Type B pancreatic cell (in vitro differentiated cells): Measurements from ENCODE around the gene CLEC4M. TPM values are rescaled to one million over a fixed set of nuclear protein-coding genes. Genes with fewer than 3 reads are reported as not detected.

ENCODE experiments used
- DNase-seq: peaks from one replicate; pipeline ENCODE4 v3.0.0; 2021; ENCODE audit warnings: mixed read lengths; ENCODE audit not compliant: unreplicated experiment; ENCODE audit errors: extremely low spot score
- H3K27ac Mint-ChIP-seq: 2 replicates; pipeline ENCODE4 v1.8.0; 2021; ENCODE audit warnings: mild to moderate bottlenecking, mixed read lengths
- H3K27me3 Mint-ChIP-seq: 2 replicates; pipeline ENCODE4 v1.8.0; 2021; ENCODE audit warnings: mixed read lengths
- H3K36me3 Mint-ChIP-seq: 2 replicates; pipeline ENCODE4 v1.8.0; 2021; ENCODE audit warnings: mixed read lengths
- H3K4me1 Mint-ChIP-seq: one replicate; pipeline ENCODE4 v1.8.0; 2021; ENCODE audit warnings: mixed read lengths; ENCODE audit not compliant: unreplicated experiment
- H3K4me3 Mint-ChIP-seq: 2 replicates; pipeline ENCODE4 v1.8.0; 2021; ENCODE audit warnings: mild to moderate bottlenecking, mixed read lengths
- H3K9me3 Mint-ChIP-seq: 2 replicates; pipeline ENCODE4 v1.8.0; 2021; ENCODE audit warnings: mixed read lengths
- total RNA-seq: library from RNA; stranded (reverse); gene quantifications from 2 replicates; pipeline ENCODE4 v1.2.1, GENCODE V29; 2021; ENCODE audit warnings: low replicate concordance
- TF ChIP-seq, protein P1 (sequence below): fragments of 200-600 bp; sonication (generic); conservative IDR thresholded peaks from 2 replicates; pipeline ENCODE4 v1.5.0; 2021; ENCODE audit warnings: antibody characterized with exemption, mild to moderate bottlenecking

CLEC4M gene
- total RNA-seq, 1 donor from 2014 or later: 0.48 TPM

DNA sequence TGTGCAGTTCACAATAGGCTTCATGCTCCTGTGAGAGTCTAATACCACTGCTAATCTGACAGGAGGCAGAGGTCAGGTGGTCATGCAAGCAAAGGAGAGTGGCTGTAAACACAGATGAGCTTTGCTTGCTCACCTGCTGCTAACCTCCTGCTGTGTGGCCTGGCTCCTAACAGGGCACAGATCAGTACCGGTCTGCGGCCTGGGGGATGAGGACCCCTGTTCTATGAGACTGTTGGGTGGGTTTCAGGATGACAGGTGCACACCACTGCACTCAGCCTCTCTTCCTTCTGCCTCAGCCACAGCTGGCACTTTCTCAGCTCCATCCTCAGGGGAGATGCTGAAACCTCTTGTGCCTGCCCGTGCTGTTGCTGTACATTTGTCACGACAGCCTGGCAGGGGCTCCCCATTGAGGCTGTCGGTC, 40.8 kb upstream of the CLEC4M start:
- Mint-ChIP-seq H3K36me3 (no peaks in the 10 kb centered on the region), H3K4me1 (no peaks in the 10 kb centered on the region), H3K27me3 (peaks cover 14% of the 10 kb centered on the region), H3K27ac (no peak overlapping the region), H3K4me3 (no peak overlapping the region), H3K9me3 (no peaks in the 10 kb centered on the region)
- TF ChIP-seq, protein P1, sequence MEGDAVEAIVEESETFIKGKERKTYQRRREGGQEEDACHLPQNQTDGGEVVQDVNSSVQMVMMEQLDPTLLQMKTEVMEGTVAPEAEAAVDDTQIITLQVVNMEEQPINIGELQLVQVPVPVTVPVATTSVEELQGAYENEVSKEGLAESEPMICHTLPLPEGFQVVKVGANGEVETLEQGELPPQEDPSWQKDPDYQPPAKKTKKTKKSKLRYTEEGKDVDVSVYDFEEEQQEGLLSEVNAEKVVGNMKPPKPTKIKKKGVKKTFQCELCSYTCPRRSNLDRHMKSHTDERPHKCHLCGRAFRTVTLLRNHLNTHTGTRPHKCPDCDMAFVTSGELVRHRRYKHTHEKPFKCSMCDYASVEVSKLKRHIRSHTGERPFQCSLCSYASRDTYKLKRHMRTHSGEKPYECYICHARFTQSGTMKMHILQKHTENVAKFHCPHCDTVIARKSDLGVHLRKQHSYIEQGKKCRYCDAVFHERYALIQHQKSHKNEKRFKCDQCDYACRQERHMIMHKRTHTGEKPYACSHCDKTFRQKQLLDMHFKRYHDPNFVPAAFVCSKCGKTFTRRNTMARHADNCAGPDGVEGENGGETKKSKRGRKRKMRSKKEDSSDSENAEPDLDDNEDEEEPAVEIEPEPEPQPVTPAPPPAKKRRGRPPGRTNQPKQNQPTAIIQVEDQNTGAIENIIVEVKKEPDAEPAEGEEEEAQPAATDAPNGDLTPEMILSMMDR: no peak
- no peak for DNase-seq

DNA sequence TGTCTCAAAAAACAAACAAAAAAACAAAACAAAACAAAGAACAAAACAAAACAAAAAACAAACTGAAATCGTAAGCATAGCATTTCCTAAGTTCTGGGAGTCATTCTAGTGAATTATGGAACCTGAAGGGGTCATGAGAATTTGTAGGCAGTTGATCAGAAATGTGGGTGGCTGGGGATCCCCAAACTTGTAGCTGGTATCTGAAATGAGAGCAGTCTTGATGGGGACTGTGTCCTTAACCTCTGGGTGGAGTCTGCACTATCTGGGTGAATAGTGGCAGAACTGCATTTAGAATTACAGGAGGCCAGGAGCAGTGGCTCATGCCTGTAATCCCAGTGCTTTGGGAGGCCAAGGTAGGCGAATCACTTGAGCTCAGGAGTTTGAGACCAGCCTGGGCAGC, 37.3 kb upstream of the CLEC4M start:
- Mint-ChIP-seq H3K27ac (no peak overlapping the region), H3K36me3 (no peaks in the 10 kb centered on the region), H3K9me3 (no peaks in the 10 kb centered on the region), H3K4me1 (no peaks in the 10 kb centered on the region), H3K4me3 (no peak overlapping the region), H3K27me3 (peaks cover 45% of the 10 kb centered on the region)
- TF ChIP-seq, protein P1: no peak
- no peak for DNase-seq

GRCh38 chr19:7729211-7729610, 33.8 kb upstream of the CLEC4M start:
- DNase-seq: no peak
- TF ChIP-seq, protein P1: no peak
- Mint-ChIP-seq H3K4me1 (no peaks in the 10 kb centered on the region), H3K4me3 (no peak overlapping the region), H3K27me3 (peaks cover 66% of the 10 kb centered on the region), H3K9me3 (no peaks in the 10 kb centered on the region), H3K27ac (no peak overlapping the region), H3K36me3 (no peaks in the 10 kb centered on the region)

- Mint-ChIP-seq H3K36me3 (no peaks in the 10 kb centered on the region), H3K4me3 (no peak overlapping the region), H3K27ac (no peak overlapping the region), H3K27me3 (peaks cover 71% of the 10 kb centered on the region), H3K9me3 (no peaks in the 10 kb centered on the region), H3K4me1 (no peaks in the 10 kb centered on the region)
- no peak for DNase-seq
- TF ChIP-seq, protein P1: no peak
Measured at GRCh38 chr19:7729831-7730285, 33.2 kb upstream of the CLEC4M start.

- DNase-seq: no peak
- Mint-ChIP-seq H3K4me3 (no peak overlapping the region), H3K36me3 (no peaks in the 10 kb centered on the region), H3K27ac (no peak overlapping the region), H3K4me1 (no peaks in the 10 kb centered on the region), H3K27me3 (peaks cover 77% of the 10 kb centered on the region), H3K9me3 (no peaks in the 10 kb centered on the region)
- TF ChIP-seq, protein P1: no peak
Measured at GRCh38 chr19:7730286-7731217, 32.5 kb upstream of the CLEC4M start.
